Measurements from ENCODE around the gene CRBN. TPM values are rescaled to one million over a fixed set of nuclear protein-coding genes. Genes with fewer than 3 reads are reported as not detected.

The CRBN gene
- total and polyA plus RNA-seq, 11 donors, result 18.7 to 64.7 (median 51.7) TPM

DNA sequence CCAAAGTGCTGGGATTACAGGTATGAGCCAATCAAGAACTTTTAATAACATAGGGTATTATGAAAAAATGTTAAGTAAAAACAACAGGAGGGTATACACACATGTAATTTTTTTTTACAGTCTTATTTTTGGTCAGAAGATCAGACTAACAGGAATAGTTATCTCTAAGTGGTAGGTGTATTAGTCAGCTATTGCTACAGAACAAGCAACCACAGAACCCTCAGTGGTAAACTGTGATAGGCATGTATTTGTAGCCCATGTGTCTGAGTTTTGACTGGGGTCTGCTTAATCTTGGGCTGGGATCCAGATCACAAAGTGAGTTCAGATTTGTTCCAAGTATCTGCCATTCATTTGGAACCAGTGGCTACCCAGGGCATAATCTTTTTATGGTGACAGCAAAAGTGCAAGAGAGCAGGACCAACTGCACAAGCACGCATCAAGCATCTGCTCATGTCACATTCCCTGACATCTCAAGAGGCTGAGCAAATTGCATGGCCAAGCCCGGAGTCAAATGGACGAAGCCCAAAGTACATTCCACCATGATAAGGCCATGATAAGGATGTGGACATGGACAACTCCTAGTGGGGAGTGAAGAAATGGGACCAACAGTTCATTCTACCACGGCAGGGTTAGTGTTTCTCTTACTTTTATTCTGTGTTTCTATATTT is 66.3 kb downstream of the CRBN start:
- Histone ChIP-seq H3K27ac (no peak overlapping the region), H3K4me3 (no peak overlapping the region), H3K4me1 (peaks cover 0 to 9% (median 0%) of the 10 kb centered on the region in 12 donors), H3K9me3 (no peaks in the 10 kb centered on the region), H3K36me3 (no peaks in the 10 kb centered on the region), H3K27me3 (no peaks in the 10 kb centered on the region)
- DNase-seq (no peak), ATAC-seq (no peak)
- TF ChIP-seq, protein P1, sequence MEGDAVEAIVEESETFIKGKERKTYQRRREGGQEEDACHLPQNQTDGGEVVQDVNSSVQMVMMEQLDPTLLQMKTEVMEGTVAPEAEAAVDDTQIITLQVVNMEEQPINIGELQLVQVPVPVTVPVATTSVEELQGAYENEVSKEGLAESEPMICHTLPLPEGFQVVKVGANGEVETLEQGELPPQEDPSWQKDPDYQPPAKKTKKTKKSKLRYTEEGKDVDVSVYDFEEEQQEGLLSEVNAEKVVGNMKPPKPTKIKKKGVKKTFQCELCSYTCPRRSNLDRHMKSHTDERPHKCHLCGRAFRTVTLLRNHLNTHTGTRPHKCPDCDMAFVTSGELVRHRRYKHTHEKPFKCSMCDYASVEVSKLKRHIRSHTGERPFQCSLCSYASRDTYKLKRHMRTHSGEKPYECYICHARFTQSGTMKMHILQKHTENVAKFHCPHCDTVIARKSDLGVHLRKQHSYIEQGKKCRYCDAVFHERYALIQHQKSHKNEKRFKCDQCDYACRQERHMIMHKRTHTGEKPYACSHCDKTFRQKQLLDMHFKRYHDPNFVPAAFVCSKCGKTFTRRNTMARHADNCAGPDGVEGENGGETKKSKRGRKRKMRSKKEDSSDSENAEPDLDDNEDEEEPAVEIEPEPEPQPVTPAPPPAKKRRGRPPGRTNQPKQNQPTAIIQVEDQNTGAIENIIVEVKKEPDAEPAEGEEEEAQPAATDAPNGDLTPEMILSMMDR (IDR thresholded peaks at IDR 0.05), result no peak
- TF ChIP-seq POLR2A (IDR thresholded peaks at IDR 0.05), result no peak
- intact Hi-C loops (cut with DNase I), result no loop called here
- 21 to 30% (median 29%) methylated on average over 4 of the region's 4 CpGs for WGBS, 4 donors

DNA sequence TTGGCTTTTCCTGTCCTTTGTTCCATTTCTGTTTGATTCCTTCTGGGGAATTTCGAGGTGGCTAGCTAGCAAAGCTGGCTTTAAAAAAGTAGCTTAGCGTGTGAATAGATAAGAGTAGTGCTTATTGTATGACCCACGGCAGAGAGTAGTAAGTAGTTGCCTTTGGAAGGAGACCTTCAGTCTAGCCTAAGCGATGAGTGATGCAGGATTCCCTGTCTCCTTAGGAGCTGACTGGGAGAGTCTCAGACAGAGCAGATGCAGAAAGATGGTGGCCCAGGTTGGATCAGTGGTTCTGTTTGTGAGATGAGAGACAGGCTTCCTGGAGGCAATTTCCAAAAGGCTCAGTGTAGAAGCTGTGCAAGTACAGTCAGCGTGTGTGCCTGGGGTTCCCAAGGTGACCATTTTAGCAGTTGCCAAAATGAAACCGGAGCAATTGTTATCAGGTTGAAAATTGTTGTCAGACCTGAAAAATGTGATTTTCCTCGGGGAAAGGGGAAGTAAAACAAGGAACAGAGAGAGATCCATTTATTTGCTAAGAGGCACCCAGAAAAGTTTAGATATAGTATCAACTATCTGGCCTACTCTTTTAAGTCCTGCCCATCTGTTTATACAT is 68.6 kb downstream of the CRBN start:
- DNase-seq (no peak), ATAC-seq (no peak)
- 46 to 64% (median 58%) methylated on average over 7 of the region's 7 CpGs for WGBS, 4 donors
- H3K4me3 ChIP-seq, result no peak overlapping the region
- H3K9me3 ChIP-seq, result no peaks in the 10 kb centered on the region
- peaks cover 0 to 9% (median 0%) of the 10 kb centered on the region in 12 donors for H3K4me1 ChIP-seq
- TF ChIP-seq, protein P1 (IDR thresholded peaks at IDR 0.05), result no peak
- no peak for TF ChIP-seq POLR2A (IDR thresholded peaks at IDR 0.05)
- intact Hi-C loops (cut with DNase I), result no loop called here
- peaks cover 0 to 6% (median 0%) of the 10 kb centered on the region in 9 donors for H3K27me3 ChIP-seq
- H3K36me3 ChIP-seq, result no peaks in the 10 kb centered on the region
- H3K27ac ChIP-seq, result peak overlapping the region in 1 of 12 donors; percentile 5

DNA sequence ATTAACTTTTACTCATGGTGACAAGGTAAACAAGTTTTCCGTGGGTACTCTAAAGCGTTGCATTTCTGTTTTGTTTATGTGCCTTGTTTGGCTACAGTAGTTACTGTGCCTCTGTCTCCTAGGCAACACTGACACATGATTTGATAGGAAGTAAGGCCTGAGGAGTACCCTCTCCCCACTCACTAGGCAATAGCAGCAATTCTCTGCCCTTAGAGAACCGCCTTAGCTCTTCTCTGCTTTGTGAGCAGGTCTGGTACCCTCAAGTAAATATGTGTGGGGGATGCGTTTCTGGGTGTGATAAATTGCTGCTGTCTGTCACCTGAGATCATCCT is 69.2 kb downstream of the CRBN start, which contains the start of gene IL5RA:
IL5RA (minus strand) TSS at position 76 of the 332 bp plus-strand sequence. CDS start 5,390 bp downstream, outside the sequence.
- Histone ChIP-seq H3K27ac (peak within 1 kb of the TSS in 1 of 12 donors; percentile 5), H3K4me3 (peak within 1 kb of the TSS in 8 of 12 donors; percentile 0 to 33 (median 19)), H3K4me1 (peaks cover 0 to 9% (median 0%) of the 10 kb centered on the region in 12 donors), H3K9me3 (no peaks in the 10 kb centered on the region), H3K36me3 (no peaks in the 10 kb centered on the region), H3K27me3 (peaks cover 0 to 6% (median 0%) of the 10 kb centered on the region in 9 donors)
- intact Hi-C loops (cut with DNase I), result no loop called here
- DNase-seq, result no peak
- TF ChIP-seq, protein P1 (IDR thresholded peaks at IDR 0.05), result no peak
- no peak for TF ChIP-seq POLR2A (IDR thresholded peaks at IDR 0.05)
- 23 to 30% (median 28%) methylated on average over 4 of the region's 4 CpGs for WGBS, 4 donors
- ATAC-seq, result peak in 2 of 4 donors; percentile 31 to 57
